Brain pericyte (primary cell): ENCODE results near the gene NXF3.
"Not testable (repeated sequence)": the region's sequence is repeated elsewhere in the genome, so short reads cannot be mapped to it uniquely, and the experiment has no call there.

Experiments used
- DNase-seq: peaks from one replicate; pipeline ENCODE4 v3.0.0-alpha.2; 2012; ENCODE audit warnings: low read depth, low spot score

NXF3 gene

GRCh38 chrX:103051260-103051789 lies 41.6 kb downstream of the NXF3 start:
- no peak for DNase-seq

- DNase-seq, result not testable (repeated sequence)
These were observed 59.6 kb downstream of the NXF3 start for GRCh38 chrX:103033371-103033770.
